GM12864 (cell line): Measurements from ENCODE around the gene KCNG2.

Experiments
- DNase-seq: peaks from one replicate; pipeline ENCODE4 v3.0.0-alpha.2; 2011; ENCODE audit warnings: low read depth
- H3K4me3 ChIP-seq: 2 replicates; pipeline ENCODE4 v1.5.1; 2011; ENCODE audit warnings: mild to moderate bottlenecking, low read depth, low read length, control low read depth
- CTCF ChIP-seq: IDR thresholded peaks from 2 replicates; pipeline ENCODE4 v1.5.1; 2011; ENCODE audit warnings: low read depth, mild to moderate bottlenecking, moderate library complexity, low read length, control low read depth, inconsistent platforms; ENCODE audit errors: missing control alignments

KCNG2 gene

GRCh38 chr18:79789901-79790890, 7.5 kb upstream of the KCNG2 start:
- TF ChIP-seq CTCF, result no peak
- no peak overlapping the region for H3K4me3 ChIP-seq
- DNase-seq, result no peak

- no peak overlapping the region for H3K4me3 ChIP-seq
- TF ChIP-seq CTCF, result no peak
- DNase-seq, result no peak
Observed at GRCh38 chr18:79790996-79791972, 6.5 kb upstream of the KCNG2 start.

- no peak for DNase-seq
- no peak for TF ChIP-seq CTCF
- no peak overlapping the region for H3K4me3 ChIP-seq
Observed at GRCh38 chr18:79792096-79792987, 5.4 kb upstream of the KCNG2 start.

- TF ChIP-seq CTCF, result no peak
- no peak overlapping the region for H3K4me3 ChIP-seq
- no peak for DNase-seq
Observed at GRCh38 chr18:79792988-79793355, 4.8 kb upstream of the KCNG2 start.

- DNase-seq, result no peak
- H3K4me3 ChIP-seq, result no peak overlapping the region
- TF ChIP-seq CTCF, result no peak
Observed at GRCh38 chr18:79794846-79795245, 2.9 kb upstream of the KCNG2 start.

GRCh38 chr18:79795446-79795845, 2.3 kb upstream of the KCNG2 start:
- DNase-seq, result no peak
- no peak for TF ChIP-seq CTCF
- H3K4me3 ChIP-seq, result no peak overlapping the region
